ENCODE results near the gene ADGRF5. TPM values are rescaled to one million over a fixed set of nuclear protein-coding genes. Genes with fewer than 3 reads are reported as not detected.

The ADGRF5 gene
- total and polyA plus RNA-seq, 10 of the 15 experiments (the other 5 are each of a cell fraction or from before 2014, with no cell fraction given) = 0.01 to 0.13 TPM; not detected in 8

- Histone ChIP-seq H3K27ac (ENCODE audit: control insufficient read depth, insufficient read depth) (no peak overlapping the region), H3K4me2 (ENCODE audit: control insufficient read depth, insufficient read depth) (no peak overlapping the region), H4K20me1 (ENCODE audit: control insufficient read depth, insufficient read depth) (no peaks in the 10 kb centered on the region), H2AFZ (ENCODE audit: control insufficient read depth, low read depth, low read length) (no peak overlapping the region), H3K79me2 (ENCODE audit: control insufficient read depth, insufficient read depth, low read length) (no peaks in the 10 kb centered on the region), H3K9ac (ENCODE audit: control insufficient read depth, insufficient read depth, low read length) (no peak overlapping the region), H3K4me1 (ENCODE audit: control insufficient read depth, insufficient read depth, low read length) (no peaks in the 10 kb centered on the region), H3K36me3 (ENCODE audit: control insufficient read depth in 2 of 2, insufficient read depth in 2 of 2, low read length in 1 of 2) (no peaks in the 10 kb centered on the region), H3K27me3 (replicated peaks in 1 of 2; ENCODE audit: control insufficient read depth in 2 of 2, insufficient read depth in 2 of 2, low read length in 1 of 2) (no peaks in the 10 kb centered on the region; a peak in 1 of 4 replicates), H3K4me3 (no peak overlapping the region), H3K9me3 (replicated peaks; ENCODE audit: control insufficient read depth, insufficient read depth, low read length) (no peaks in the 10 kb centered on the region)
- BruUV-seq (replicated peaks) = no TSS peak
- FAIRE-seq (no peak), DNase-seq (ENCODE audit: low read depth, low spot score) (no peak), ATAC-seq (no peak)
- intact Hi-C loops (cut with micrococcal nuclease; ENCODE audit: unreplicated experiment) = no loop called here
- RAD21 ChIA-PET (ENCODE audit: unreplicated experiment) = no interaction called here
- POLR2A ChIA-PET = no interaction called here
- 6% methylated on average over 4 of the region's 4 CpGs for WGBS (ENCODE audit: insufficient coverage, insufficient replicate concordance, low lambda C conversion rate, missing lambda C conversion rate)
- in situ Hi-C loops (cut with MboI) = no loop called here
- TF ChIP-seq STAT3 (IDR thresholded peaks at IDR 0.05; ENCODE audit: low read depth, low read length) = no peak
- TF ChIP-seq RFX5 (IDR thresholded peaks at IDR 0.05; ENCODE audit: low read depth, low read length) = no peak
- TF ChIP-seq MXI1 (IDR thresholded peaks at IDR 0.05; ENCODE audit: low read depth, low read length) = no peak
- CTCF ChIA-PET = no interaction called here
- SMC1A ChIA-PET (ENCODE audit: uncharacterized antibody, unreplicated experiment) = no interaction called here
These were observed 30.4 kb downstream of the ADGRF5 start for GRCh38 chr6:46891252-46891795.

- H3K4me3 ChIP-seq = no peak overlapping the region
- no peaks in the 10 kb centered on the region for H3K4me1 ChIP-seq (ENCODE audit: control insufficient read depth, insufficient read depth, low read length)
- no peaks in the 10 kb centered on the region for H4K20me1 ChIP-seq (ENCODE audit: control insufficient read depth, insufficient read depth)
- H3K27me3 ChIP-seq (replicated peaks in 1 of 2; ENCODE audit: control insufficient read depth in 2 of 2, insufficient read depth in 2 of 2, low read length in 1 of 2) = no peaks in the 10 kb centered on the region; a peak in 1 of 4 replicates
- no peak overlapping the region for H3K9ac ChIP-seq (ENCODE audit: control insufficient read depth, insufficient read depth, low read length)
- no peak for DNase-seq (ENCODE audit: low read depth, low spot score)
- H3K27ac ChIP-seq (ENCODE audit: control insufficient read depth, insufficient read depth) = no peak overlapping the region
- BruUV-seq (replicated peaks) = no TSS peak
- ChIA-PET CTCF (no interaction called here), POLR2A (no interaction called here), SMC1A (ENCODE audit: uncharacterized antibody, unreplicated experiment) (no interaction called here), RAD21 (ENCODE audit: unreplicated experiment) (no interaction called here)
- H3K4me2 ChIP-seq (ENCODE audit: control insufficient read depth, insufficient read depth) = no peak overlapping the region
- intact Hi-C loops (cut with micrococcal nuclease; ENCODE audit: unreplicated experiment) (no loop called here), in situ Hi-C loops (cut with MboI) (no loop called here)
- no peaks in the 10 kb centered on the region for H3K9me3 ChIP-seq (replicated peaks; ENCODE audit: control insufficient read depth, insufficient read depth, low read length)
- no peak for ATAC-seq
- H3K79me2 ChIP-seq (ENCODE audit: control insufficient read depth, insufficient read depth, low read length) = no peaks in the 10 kb centered on the region
- no peak overlapping the region for H2AFZ ChIP-seq (ENCODE audit: control insufficient read depth, low read depth, low read length)
- H3K36me3 ChIP-seq (ENCODE audit: control insufficient read depth in 2 of 2, insufficient read depth in 2 of 2, low read length in 1 of 2) = no peaks in the 10 kb centered on the region
- 56% methylated on average over 4 of the region's 4 CpGs for WGBS (ENCODE audit: insufficient coverage, insufficient replicate concordance, low lambda C conversion rate, missing lambda C conversion rate)
- FAIRE-seq = no peak
- no peak for TF ChIP-seq ZBED1 (IDR thresholded peaks at IDR 0.05; ENCODE audit: borderline replicate concordance)
- TF ChIP-seq YY1 (IDR thresholded peaks at IDR 0.05; ENCODE audit: low read depth, low read length) = no peak
- TF ChIP-seq NR2C1 (IDR thresholded peaks at IDR 0.05) = no peak
- TF ChIP-seq NBN (IDR thresholded peaks at IDR 0.05) = no peak
- no peak for TF ChIP-seq TCF3 (IDR thresholded peaks at IDR 0.05; ENCODE audit: borderline replicate concordance, insufficient read depth, low read depth, low read length)
- TF ChIP-seq CHD4 (IDR thresholded peaks at IDR 0.05) = no peak
- TF ChIP-seq RB1 (IDR thresholded peaks at IDR 0.05; ENCODE audit: borderline replicate concordance) = no peak
- TF ChIP-seq BCL3 (IDR thresholded peaks at IDR 0.05; ENCODE audit: borderline replicate concordance, insufficient read depth, low read depth, low read length, poor library complexity, severe bottlenecking) = no peak
- no peak for TF ChIP-seq USF1 (IDR thresholded peaks at IDR 0.05; ENCODE audit: borderline replicate concordance, extremely low read length, insufficient read depth, low read depth, low read length)
- no peak for TF ChIP-seq SUZ12 (IDR thresholded peaks at IDR 0.05; ENCODE audit: unreplicated experiment)
- no peak for TF ChIP-seq STAT3 (IDR thresholded peaks at IDR 0.05; ENCODE audit: low read depth, low read length)
- no peak for TF ChIP-seq MEF2B (IDR thresholded peaks at IDR 0.05; ENCODE audit: partially characterized antibody, poor library complexity, severe bottlenecking)
- no peak for TF ChIP-seq ESRRA (IDR thresholded peaks at IDR 0.05; ENCODE audit: low read length)
- TF ChIP-seq TARDBP (IDR thresholded peaks at IDR 0.05; ENCODE audit: borderline replicate concordance) = no peak
These were observed 33.2 kb downstream of the ADGRF5 start for GRCh38 chr6:46888578-46888977.

Data from GM12878 (cell line).